ENCODE measurements around the gene SUCLG1.

The SUCLG1 gene

DNA sequence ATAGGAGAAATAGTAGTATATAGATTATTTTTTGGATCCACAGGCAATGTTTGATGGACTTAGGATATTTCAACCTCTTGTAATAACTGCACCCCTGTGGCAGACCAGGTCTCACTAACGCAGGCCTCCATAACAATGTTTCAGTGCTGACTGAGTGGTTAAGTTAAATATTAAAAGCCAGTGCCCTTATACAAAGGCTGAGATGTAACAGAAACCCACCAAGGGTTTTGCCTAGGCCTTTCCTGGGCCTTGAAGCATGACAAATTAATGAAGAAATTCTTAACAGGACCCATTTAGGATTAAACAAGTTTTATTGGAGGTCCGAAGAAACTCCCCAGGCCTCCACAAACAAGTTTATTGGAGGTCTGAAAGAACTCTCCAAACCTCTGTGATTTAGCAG is 1.6 kb upstream of the SUCLG1 start:
- DNase-seq: no peak

DNA sequence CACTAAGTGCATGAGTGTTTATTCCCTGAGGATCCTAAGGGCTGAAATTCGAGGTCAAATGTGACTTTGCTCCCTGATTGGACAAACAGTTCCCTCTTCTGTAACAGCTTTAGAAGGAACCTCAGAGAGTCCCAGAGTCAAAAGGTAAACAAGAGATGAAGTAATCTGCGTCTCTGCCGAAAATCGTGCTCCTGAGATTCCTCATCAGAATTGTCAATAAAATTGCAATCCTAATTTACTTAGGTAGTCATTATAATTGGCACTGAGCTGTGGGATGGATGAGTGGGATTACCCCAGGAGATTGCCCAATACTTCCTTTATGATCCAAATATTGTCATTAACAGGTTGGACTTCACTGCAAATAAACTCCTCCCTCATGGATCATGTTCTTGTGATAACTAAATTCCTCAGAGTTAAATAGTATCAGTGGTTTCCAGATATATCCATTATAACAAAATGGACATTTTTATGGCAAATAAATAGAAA is 907 bp upstream of the SUCLG1 start:
- DNase-seq: no peak

DNA sequence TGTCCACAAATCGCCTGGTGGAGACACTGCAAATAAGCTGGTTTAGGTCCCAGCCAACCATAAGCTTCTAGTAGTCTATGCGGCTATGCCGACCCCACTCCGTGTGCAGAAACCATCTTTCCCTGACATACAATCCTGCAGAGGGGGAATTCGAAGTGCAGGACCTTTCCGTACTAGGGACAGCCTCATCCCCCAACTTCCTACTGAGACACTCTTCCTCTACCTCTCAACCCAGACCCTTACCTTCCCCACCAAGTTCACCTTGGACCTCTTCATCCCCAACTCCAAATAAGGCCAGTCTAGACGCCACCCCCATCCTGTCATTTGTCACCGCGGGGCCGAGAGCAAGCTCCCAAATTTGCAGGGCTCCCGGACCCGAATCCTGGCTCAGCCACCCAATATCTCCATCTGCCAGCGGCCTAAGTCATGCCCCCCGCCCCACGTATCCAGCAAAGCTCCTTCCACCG is 496 bp downstream of the SUCLG1 start:
- DNase-seq: no peak

DNA sequence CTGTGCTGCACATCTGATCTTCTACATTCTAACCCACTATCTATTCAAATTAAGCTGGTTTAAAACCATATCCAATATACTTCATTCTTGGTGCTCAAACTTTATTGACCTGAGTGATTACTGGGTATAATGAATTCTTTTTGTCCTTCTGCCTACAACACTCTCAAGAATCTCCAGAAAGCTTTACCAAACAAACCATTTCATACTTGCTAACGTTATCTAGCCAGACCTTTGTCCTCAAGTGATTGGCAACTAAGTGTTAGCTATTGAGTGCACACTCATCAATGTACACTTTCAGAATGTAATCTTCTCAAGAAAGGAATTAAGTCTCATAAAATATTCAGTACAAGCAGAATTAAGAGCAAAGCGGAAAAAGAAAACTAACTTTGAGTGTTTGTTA is 1.4 kb downstream of the SUCLG1 start:
- DNase-seq: no peak

DNA sequence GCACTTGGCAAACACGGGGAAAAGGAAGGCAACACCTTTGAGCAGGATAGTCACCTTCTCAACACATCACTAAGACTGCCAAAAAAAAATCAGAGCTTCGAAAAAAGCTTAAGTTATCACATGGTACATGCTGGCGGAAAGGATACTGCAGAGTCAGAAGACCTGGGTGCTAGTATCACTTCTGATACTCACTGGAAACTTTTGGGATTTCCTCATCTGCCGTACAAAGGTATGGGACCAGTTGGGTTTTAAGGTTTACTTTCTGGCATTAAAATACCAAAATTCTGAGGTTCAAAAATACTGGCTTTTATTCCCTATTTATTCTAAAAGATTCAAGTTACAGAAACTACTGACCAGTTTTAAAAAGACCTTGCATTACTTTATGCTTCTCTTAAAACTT is 2.9 kb downstream of the SUCLG1 start:
- DNase-seq: no peak

DNA sequence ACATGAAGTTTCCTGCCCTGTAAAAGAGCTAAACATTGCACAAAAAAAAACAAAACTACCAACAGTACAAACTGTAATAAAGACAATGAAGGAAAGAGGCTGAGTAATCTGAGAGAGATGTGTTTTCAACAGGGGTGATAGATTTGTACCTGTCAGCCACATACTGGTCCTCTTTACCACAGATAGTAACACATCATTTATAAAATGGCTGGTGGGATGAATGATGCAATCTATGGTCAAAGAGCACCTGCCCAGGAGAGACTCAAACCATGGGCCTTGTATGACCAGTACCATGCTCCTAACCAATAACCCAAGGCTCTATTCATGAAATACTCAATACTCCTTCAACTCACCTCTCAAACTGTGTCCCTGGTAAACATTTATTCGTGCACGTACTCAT is 4.5 kb downstream of the SUCLG1 start:
- DNase-seq: no peak

DNA sequence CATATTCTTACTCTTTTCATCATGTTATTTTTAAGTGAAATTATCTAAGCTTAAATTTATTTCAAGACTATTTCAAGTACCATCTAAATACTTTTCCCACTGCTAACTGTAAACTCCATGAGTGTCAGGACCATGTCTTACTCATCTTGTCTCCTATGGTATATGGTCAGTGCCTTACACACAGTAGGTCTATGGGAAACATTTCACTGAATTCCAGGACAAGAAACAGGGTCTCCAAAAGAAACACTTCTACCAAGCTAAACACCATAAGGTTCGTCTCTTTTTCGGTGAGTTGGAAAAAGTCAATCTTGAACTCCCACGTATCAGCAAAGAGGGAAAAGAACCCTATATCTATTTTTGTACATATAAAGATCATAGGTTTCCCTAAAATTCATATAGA is 6.5 kb downstream of the SUCLG1 start:
- DNase-seq: no peak

DNA sequence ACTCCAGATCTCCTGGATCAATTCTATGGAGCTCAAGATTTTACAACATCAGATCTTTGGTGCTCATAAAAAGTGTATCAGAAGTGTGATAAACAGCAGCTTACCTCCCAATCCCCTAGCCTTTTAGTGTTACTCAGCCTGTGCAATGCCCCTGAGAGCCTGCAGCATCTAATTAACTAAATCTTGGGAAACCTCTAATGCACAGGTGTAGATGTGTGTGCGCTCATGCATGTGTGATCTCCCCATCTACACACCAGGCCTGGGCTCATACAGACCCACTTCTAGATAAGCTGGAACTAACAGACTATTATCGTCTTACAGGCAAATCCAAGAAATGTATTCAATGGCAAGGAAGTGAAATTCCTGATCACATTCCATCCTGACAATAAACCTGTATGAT is 7.5 kb downstream of the SUCLG1 start:
- no peak for DNase-seq

DNA sequence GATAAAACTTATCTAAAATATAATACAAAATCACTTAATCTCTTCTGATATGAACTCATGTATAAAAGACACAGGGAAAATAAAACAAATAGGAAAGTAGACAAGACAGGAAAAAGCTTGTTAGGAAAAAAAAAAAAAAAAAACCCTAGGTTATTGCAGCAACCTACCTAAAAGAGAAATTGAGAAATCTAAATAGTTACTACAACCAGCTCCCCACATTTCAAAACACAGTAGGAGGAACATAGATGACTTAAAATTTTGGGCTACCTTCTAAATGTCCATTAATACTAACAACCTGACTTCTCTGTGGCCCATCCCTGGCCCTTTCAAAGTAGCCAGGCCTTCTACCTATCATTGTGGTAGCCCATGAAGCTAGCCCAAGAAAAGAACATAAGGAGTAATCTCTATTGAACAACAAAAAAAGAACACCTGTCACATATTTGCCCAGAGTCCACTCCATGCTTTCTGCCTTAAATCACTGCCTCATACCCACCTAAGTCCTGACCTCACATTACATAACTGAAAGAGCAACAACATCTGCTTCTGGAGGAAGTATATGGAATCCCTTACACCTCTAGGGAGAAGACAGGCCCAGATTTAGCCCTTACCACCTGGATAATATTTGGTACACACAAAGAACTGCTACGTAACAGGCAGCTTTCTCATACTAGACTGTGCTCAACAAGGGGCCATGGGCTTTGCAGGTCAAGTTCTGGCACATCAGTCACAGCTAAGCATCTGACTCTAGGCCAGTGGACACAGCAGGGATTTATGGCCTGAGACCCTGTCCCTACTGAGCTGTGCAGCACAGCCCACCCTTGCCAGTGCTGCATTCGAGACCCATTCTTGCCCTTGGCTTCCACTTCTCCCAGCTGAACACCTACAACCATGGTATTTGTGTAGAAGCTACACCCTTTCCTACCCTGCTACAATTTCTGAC is 8.5 kb downstream of the SUCLG1 start:
- DNase-seq: no peak

DNA sequence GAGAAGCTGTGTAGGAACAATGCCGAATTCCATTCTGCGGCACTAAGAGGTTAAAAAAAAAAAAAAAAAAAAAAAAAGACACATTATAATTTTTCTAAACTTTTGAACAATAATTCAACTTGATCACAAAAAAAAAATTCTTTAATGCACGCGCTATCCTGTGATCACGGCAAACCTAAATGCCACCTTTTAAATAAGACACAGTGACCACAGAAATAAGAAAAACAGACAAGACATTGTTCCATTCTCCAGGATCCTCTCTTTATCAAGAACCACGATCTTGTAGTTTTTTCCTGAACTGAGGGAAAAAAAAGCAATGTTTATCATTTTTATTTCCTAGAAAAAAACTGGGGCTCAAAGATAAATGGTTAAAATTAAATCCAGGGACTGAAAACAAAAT is 9.4 kb downstream of the SUCLG1 start:
- DNase-seq: no peak

DNA sequence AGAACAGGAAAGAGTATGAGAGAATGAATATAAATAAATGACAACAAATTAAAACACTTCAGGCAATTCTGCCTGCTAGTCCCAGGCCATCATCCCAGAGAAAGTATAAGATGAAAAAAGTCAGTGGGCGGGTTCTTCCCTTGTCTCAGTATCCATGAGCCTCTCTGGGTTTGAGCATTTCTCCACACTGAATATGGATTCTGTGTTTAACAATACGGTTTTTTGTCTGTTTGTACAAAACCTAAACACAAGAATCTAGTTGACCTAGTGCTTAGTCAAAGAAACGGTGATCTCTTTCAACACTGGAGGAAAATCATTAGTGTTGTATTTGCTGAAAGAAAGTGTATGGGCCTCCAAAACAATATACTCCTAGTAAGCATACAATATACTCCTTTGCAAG is 10.0 kb downstream of the SUCLG1 start:
- no peak for DNase-seq

DNA sequence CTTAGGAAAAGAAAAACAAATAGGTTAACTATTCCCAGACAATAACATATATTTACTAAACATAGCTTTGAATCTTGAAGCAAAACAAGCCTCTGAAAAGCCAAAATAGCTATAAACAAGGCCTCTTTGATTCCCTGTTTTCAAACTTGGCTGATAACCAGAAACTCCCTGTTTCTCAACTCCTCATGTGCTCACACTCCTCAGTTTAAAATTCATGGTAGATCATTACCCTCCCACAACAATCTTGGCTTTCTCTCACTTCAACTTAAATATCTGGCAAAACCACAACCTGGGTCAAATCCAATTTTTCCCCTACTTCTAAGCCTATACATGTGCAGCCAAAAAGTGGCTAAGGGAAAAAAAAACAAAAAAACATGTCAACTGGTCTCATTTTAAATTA is 15.6 kb downstream of the SUCLG1 start:
- DNase-seq: no peak

DNA sequence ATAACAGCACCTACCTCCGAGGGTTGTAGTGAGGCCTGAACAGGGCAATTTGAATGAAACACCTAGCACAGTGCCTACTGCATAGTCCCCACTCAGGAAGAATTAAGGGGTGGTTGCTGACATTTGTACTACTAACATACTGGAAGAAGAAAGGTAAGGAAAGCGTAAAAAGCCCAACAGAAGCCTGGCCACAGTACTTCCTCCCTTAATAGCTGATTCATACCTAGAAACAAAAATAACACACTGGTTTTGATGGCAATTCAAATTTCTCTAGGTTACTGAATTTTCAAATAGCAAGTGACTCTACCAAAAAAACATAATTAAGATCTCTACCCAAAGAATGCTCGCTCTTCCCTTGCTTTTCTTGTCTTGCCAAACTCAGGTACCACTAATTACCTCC is 16.2 kb downstream of the SUCLG1 start:
- no peak for DNase-seq

DNA sequence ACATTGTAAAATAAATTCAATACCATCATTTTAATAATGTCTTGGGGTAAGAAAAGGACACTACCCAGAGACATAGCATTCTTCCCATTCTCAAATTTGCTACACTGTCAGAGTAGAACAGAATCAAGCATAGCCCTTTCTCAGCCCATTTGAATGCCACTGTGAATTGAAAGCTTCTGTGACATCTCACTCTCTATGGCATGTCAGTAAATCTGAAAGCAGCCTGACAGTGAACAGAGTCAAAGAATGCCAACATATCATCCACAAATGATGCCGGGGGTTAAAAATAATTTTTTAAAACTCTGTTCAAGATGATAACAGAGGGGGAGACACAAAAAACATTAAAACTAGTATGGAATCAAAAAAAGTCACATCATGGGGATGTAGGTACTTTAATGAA is 17.6 kb downstream of the SUCLG1 start:
- no peak for DNase-seq

DNA sequence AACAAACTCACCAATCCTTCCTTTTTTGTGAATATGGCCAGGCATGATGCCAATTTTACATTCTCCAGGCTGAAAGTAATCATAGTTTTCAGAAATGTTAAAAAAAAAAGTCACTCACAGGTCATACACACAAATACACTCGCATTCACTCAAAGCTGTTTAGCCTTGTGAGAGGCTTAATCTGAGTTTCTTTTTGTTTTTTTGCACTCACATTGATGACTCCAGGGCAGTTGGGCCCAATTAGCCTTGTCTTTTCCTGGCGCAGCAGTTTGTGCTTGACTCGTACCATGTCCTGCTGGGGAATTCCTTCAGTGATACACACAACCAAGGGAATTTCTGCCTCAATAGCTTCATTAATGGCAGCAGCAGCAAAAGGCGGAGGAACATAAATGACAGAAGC is 18.0 kb downstream of the SUCLG1 start:
- DNase-seq: no peak

DNA sequence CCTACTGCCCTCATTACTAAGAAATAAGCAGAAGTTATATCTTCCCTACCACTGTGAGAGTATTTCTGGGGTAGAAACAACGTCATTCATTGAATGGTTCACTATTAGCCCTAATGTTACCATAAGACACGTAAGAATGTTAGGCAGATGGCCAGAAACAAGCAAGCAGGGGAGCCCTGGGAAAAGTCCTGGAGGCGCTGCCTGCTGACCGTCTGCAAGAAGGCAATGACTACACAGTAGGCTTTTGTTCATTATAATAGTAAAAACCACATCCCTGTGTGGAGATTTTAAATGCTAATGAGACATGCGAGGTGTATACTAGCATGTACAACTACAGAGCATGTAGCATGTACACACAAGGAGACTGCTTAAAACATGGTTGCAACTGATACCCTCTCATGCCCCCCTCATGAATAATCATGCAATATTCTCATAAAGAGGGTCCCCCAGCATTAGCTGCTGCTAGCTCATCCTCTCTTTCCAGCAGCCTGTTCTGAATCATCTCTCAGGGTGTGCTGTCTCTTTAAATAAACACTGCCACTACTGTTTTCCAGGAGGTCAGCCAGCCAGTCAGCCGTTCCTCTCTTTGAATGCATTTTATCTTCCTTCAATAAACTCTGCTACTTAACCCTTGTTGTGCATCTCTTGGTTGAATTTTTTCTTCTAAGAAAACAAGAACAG is 23.6 kb downstream of the SUCLG1 start:
- no peak for DNase-seq

DNA sequence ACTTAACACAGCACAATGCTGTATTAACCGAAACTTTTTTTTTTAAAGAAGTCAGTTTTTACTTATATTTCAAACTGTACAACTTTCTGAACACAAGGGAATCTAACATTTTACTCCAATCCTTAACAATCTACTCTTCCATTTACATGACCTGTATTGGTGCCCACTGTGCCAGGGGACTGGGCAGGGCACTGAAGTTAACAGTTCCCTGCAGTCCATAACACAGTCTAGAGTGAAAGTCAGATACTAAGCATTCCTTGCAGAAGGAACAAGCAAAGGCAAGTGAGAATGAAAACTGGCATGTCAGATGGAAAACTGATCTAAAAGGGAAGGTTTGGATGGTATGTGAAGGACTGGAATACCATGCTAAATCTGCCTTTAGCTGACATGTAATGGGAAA is 29.8 kb downstream of the SUCLG1 start:
- DNase-seq: no peak

DNA sequence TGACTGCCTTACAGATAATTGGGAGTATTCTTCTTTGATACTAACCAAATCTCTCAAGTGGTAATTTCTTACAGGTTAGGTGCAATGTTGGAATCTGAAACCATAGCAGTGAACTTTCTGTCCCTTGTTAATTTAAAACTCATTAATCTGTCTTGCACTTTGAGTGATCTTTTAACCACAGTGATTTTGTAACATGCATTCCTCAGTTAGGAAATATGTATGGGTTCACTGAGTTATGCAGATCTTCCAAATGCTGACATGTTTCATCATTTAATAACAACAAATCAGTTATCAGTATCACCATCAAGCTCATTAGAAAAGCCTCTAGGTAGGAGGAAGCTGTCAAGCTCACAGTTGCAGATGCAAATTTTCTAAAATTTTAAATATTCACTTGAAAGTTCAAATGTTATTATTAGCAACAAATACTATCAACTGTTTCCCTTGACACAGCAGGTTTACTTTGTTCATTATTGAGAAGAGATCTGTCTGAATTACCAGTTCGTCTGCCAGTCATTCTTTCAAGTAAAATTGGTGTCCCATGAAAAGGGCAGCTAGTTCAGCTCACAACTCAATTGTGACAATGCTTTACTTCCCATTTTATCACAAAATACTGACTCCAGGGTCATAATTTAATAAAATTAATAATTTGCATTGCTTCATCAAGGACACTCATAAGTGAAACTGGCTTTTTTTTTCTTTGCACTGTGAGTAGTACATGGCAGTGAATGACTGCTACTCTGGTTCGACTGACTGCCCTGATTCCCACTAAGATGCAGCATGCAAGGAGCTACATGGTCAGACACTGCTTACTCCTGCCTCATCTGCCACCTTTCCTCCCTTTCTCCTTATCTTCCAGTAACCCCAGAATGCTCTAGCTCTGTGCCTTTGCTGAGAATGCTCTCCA is 31.6 kb downstream of the SUCLG1 start:
- no peak for DNase-seq

DNA sequence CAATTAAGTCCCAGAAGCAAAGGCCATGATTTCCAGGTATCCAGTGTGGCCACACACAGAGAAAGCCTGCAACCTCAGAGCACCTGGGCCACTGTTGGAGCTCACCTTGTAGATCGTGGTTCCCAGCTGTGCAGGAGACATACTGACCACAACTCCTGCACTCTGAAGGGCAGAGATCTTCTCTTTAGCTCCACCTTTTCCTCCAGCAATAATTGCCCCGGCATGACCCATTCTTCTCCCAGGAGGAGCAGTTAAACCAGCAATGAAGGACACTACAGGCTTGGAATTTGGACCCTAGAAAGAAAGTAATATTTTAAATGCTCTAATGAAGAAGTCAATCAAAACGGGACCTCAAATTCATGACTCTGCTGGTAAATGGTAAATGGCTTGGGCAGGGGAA is 33.8 kb downstream of the SUCLG1 start:
- no peak for DNase-seq

DNA sequence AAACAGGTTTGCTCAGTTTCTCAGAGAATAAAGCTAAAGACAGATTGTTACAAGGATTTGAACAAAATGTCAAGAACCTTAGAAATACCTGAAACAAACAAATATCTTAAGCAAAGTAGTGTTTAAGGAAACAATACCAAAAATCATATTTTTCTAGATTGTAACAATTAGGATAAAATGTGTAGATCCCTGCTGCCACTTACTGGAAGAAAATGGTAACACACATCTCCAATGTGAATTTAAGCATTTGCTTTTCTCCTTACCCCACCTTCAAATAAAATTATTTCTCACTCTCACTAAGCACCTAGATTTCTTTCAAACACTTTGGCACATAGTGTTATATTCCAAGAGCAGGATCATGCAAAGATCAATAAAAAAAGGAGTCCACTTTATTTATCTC is 34.9 kb downstream of the SUCLG1 start:
- DNase-seq: no peak

DNA sequence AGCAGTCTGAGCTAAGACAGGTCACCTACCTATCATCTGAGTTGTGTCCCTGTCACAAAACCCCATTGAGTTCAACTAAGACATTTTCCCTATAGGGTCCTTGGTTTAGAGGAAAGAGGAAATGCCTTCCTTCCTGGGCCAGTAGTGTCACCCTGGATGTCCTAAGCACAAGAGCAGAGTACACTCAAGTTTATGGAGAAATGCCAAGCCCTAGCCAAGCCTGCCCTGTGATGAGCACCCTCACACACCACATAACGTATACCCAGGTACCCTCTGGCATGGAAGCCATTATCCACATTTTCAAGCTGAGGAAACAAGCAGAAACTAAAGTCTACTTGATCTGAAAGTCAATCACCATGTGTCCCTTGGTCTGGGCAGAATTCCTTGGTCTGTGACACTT is 37.3 kb downstream of the SUCLG1 start:
- no peak for DNase-seq

DNA sequence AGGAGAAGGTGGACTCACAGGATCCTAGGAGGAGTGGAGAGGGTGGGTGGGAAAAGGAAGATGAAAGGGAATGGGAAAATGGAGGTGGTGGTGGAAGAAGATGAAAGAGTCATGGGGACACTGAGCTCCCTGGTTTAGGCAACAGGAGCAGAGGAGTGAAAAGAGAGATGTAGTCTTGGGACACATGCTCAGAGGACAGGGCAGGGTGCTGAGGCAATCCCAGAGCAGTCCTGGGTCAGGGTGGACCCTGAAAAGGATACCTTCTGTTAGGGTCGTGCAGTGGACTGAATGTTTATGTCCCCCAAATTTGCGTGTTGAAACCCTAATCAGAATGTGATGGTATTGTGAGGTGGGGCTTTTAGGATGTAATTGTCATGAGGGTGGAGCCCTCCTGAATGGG is 37.9 kb downstream of the SUCLG1 start:
- DNase-seq: no peak

DNA sequence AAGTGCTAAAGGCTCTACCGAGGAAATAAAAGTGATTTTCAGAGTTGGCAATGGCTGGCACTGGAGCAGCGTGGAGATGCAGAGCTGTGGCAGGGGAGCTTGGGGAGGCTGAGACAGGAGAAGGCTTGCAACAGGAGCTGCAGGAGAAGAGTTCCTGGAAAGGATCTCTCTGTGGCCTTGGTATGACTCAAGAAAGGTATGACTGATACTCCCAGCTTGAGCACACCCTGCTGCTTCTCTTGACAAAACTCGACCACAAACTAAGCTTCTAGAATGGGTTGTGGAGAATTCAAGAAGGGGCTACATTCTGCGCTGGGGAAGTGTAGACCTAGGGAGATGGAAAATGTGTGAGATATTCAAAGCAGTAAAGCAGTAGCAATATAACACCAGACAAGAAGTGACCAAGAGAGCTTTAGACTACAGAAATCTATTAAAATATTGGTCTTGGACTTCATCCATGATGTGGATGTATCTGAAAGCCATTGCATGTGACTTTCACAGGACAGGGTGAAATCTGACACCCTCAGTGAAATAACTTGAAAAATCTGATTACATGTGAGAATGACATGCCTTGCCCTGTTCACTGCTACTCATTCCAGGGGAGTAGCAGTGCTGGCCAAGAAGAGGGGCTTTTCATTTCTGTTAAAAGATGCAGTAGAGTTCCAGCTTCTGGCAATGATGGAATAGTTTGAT is 41.5 kb downstream of the SUCLG1 start:
- DNase-seq: no peak
